ENCODE data around the gene NEK6. TPM values are rescaled to one million over a fixed set of nuclear protein-coding genes. Genes with fewer than 3 reads are reported as not detected.

The NEK6 gene
- total and polyA plus RNA-seq, 2 experiments from 2014 or later = 33.5 to 44.7 TPM

- Histone ChIP-seq H4K20me1 (ENCODE audit: insufficient read depth, poor library complexity, severe bottlenecking) (peaks cover 29% of the 10 kb centered on the region), H3K79me2 (peaks cover 72% of the 10 kb centered on the region)
- WGBS (ENCODE audit: low lambda C conversion rate, missing lambda C conversion rate) = 60% methylated on average over 3 of the region's 3 CpGs
These were observed 110.9 kb downstream of the NEK6 start for GRCh38 chr9:124368692-124369091.

DNA sequence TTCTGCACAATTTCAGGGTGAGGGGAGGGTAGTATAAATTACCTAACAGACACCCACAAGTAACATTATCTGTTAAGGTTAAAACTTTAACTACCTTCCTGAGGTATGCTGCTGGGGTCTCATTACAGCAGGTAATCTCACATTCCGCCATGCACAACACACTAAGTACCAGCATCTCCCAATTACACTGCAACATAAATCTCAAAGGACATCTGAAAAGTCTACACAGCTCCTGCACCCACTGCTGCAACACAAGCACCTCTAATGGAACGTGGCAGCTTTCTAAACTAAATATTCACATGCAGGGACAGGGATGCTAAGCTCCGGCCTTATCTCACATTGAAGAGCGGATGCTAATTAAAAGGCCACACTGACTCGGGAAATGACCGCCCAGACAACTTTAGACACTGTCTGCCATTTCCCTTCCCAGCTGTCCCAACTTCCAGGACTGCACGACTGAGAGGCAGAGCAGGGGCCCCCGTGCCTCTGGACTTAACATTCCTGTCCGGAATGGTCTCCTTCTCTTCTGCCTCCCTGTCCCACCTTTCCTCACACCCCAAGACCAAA is 111.6 kb downstream of the NEK6 start:
- H4K20me1 ChIP-seq (ENCODE audit: insufficient read depth, poor library complexity, severe bottlenecking) = peaks cover 26% of the 10 kb centered on the region
- no peaks in the 10 kb centered on the region for H3K36me3 ChIP-seq (replicated peaks; ENCODE audit: insufficient read depth, low read depth)
- H3K27me3 ChIP-seq = no peaks in the 10 kb centered on the region
- H3K4me1 ChIP-seq (ENCODE audit: insufficient read depth) = no peaks in the 10 kb centered on the region
- peaks cover 7% of the 10 kb centered on the region for H3K9me3 ChIP-seq (ENCODE audit: low read depth)
- TF ChIP-seq, protein P1, sequence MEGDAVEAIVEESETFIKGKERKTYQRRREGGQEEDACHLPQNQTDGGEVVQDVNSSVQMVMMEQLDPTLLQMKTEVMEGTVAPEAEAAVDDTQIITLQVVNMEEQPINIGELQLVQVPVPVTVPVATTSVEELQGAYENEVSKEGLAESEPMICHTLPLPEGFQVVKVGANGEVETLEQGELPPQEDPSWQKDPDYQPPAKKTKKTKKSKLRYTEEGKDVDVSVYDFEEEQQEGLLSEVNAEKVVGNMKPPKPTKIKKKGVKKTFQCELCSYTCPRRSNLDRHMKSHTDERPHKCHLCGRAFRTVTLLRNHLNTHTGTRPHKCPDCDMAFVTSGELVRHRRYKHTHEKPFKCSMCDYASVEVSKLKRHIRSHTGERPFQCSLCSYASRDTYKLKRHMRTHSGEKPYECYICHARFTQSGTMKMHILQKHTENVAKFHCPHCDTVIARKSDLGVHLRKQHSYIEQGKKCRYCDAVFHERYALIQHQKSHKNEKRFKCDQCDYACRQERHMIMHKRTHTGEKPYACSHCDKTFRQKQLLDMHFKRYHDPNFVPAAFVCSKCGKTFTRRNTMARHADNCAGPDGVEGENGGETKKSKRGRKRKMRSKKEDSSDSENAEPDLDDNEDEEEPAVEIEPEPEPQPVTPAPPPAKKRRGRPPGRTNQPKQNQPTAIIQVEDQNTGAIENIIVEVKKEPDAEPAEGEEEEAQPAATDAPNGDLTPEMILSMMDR (IDR thresholded peaks at IDR 0.05; ENCODE audit: poor library complexity) = no peak
- TF ChIP-seq EZH2phosphoT487 (IDR thresholded peaks at IDR 0.05; ENCODE audit: low read depth, severe bottlenecking, unreplicated experiment) (no peak), EZH2 (IDR thresholded peaks at IDR 0.05; ENCODE audit: borderline replicate concordance) (no peak)
- no peak overlapping the region for H3K4me2 ChIP-seq
- peaks cover 73% of the 10 kb centered on the region for H3K79me2 ChIP-seq
- no peak for DNase-seq (ENCODE audit: low spot score)
- no peak overlapping the region for H3K27ac ChIP-seq
- 76% methylated on average over 9 of the region's 9 CpGs for WGBS (ENCODE audit: low lambda C conversion rate, missing lambda C conversion rate)
- no peak overlapping the region for H2AFZ ChIP-seq
- no peaks in the 10 kb centered on the region for H3K9me2 ChIP-seq (replicated peaks; ENCODE audit: insufficient read depth)
- H3K4me3 ChIP-seq = no peak overlapping the region

More at GRCh38 chr9:124368692-124369091, 110.9 kb downstream of the NEK6 start:
- Histone ChIP-seq H3K27me3 (no peaks in the 10 kb centered on the region), H3K4me2 (no peak overlapping the region), H3K9me2 (replicated peaks; ENCODE audit: insufficient read depth) (no peaks in the 10 kb centered on the region), H3K4me1 (ENCODE audit: insufficient read depth) (no peaks in the 10 kb centered on the region), H3K27ac (no peak overlapping the region), H3K9me3 (ENCODE audit: low read depth) (peaks cover under 1% of the 10 kb centered on the region), H3K4me3 (no peak overlapping the region), H2AFZ (no peak overlapping the region), H3K36me3 (replicated peaks; ENCODE audit: insufficient read depth, low read depth) (no peaks in the 10 kb centered on the region)
- no peak for DNase-seq (ENCODE audit: low spot score)
- TF ChIP-seq EZH2phosphoT487 (IDR thresholded peaks at IDR 0.05; ENCODE audit: low read depth, severe bottlenecking, unreplicated experiment) (no peak), EZH2 (IDR thresholded peaks at IDR 0.05; ENCODE audit: borderline replicate concordance) (no peak)

GRCh38 chr9:124370896-124371582 is 113.3 kb downstream of the NEK6 start:
- no peaks in the 10 kb centered on the region for H3K9me2 ChIP-seq (replicated peaks; ENCODE audit: insufficient read depth)
- H4K20me1 ChIP-seq (ENCODE audit: insufficient read depth, poor library complexity, severe bottlenecking) = peaks cover 23% of the 10 kb centered on the region
- H3K4me3 ChIP-seq = no peak overlapping the region
- H3K9me3 ChIP-seq (ENCODE audit: low read depth) = peaks cover 7% of the 10 kb centered on the region
- TF ChIP-seq EZH2phosphoT487 (IDR thresholded peaks at IDR 0.05; ENCODE audit: low read depth, severe bottlenecking, unreplicated experiment) (no peak), EZH2 (IDR thresholded peaks at IDR 0.05; ENCODE audit: borderline replicate concordance) (no peak)
- TF ChIP-seq, protein P1 (IDR thresholded peaks at IDR 0.05; ENCODE audit: poor library complexity) = no peak
- H3K4me1 ChIP-seq (ENCODE audit: insufficient read depth) = no peaks in the 10 kb centered on the region
- peaks cover 81% of the 10 kb centered on the region for H3K79me2 ChIP-seq
- H3K36me3 ChIP-seq (replicated peaks; ENCODE audit: insufficient read depth, low read depth) = no peaks in the 10 kb centered on the region
- 84% methylated on average over 9 of the region's 9 CpGs for WGBS (ENCODE audit: low lambda C conversion rate, missing lambda C conversion rate)
- H3K27ac ChIP-seq = no peak overlapping the region
- no peaks in the 10 kb centered on the region for H3K27me3 ChIP-seq
- no peak overlapping the region for H2AFZ ChIP-seq
- H3K4me2 ChIP-seq = no peak overlapping the region
- no peak for DNase-seq (ENCODE audit: low spot score)

DNA sequence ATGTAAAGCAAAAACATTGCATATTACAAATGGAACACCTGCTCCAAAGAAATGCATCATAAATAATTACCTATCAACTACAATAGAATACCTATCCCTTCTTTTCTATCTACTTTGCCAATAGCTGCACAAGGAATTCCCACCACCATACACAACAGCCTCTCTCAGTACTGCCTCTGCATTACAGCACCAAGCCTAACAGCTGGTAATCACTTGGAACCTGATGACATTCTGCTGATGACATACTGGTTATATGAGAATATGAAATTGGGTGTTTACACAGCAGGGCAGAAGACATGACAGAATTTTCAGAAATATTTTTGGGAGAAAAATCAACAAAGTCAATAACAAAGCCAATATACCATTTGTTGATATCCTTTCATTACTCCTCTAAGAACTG is 114.3 kb downstream of the NEK6 start:
- no peak overlapping the region for H2AFZ ChIP-seq
- no peaks in the 10 kb centered on the region for H3K4me1 ChIP-seq (ENCODE audit: insufficient read depth)
- no peaks in the 10 kb centered on the region for H3K36me3 ChIP-seq (replicated peaks; ENCODE audit: insufficient read depth, low read depth)
- peaks cover 7% of the 10 kb centered on the region for H3K9me3 ChIP-seq (ENCODE audit: low read depth)
- TF ChIP-seq EZH2 (IDR thresholded peaks at IDR 0.05; ENCODE audit: borderline replicate concordance) (no peak), EZH2phosphoT487 (IDR thresholded peaks at IDR 0.05; ENCODE audit: low read depth, severe bottlenecking, unreplicated experiment) (no peak)
- TF ChIP-seq, protein P1 (IDR thresholded peaks at IDR 0.05; ENCODE audit: poor library complexity) = no peak
- no peak overlapping the region for H3K27ac ChIP-seq
- no peaks in the 10 kb centered on the region for H3K27me3 ChIP-seq
- no peak overlapping the region for H3K4me2 ChIP-seq
- no peaks in the 10 kb centered on the region for H3K9me2 ChIP-seq (replicated peaks; ENCODE audit: insufficient read depth)
- H3K79me2 ChIP-seq = peaks cover 78% of the 10 kb centered on the region
- DNase-seq (ENCODE audit: low spot score) = no peak
- H3K4me3 ChIP-seq = no peak overlapping the region
- H4K20me1 ChIP-seq (ENCODE audit: insufficient read depth, poor library complexity, severe bottlenecking) = peaks cover 23% of the 10 kb centered on the region

All from hepatocyte (in vitro differentiated cells).